Hepatocyte (in vitro differentiated cells): Measurements from ENCODE around the gene PDHB. TPM values are rescaled to one million over a fixed set of nuclear protein-coding genes. Genes with fewer than 3 reads are reported as not detected.
A peak's percentile ranks its signal among the peaks of the same experiment; 100 is the strongest.

Experiments
- DNase-seq: peaks from one replicate; pipeline ENCODE4 v3.0.0-alpha.2; 2016; ENCODE audit warnings: low spot score
- H2AFZ ChIP-seq: fragments of 200-600 bp; sonication (generic); 2 replicates; pipeline ENCODE4 v1.6.0; 2016; ENCODE audit warnings: antibody characterized with exemption, mild to moderate bottlenecking
- H3K27ac ChIP-seq: fragments of 200-600 bp; sonication (generic); 2 replicates; pipeline ENCODE4 v1.5.1; 2016; ENCODE audit warnings: mild to moderate bottlenecking
- H3K27me3 ChIP-seq: fragments of 200-600 bp; sonication (generic); 2 replicates; pipeline ENCODE4 v1.6.1; 2016
- H3K36me3 ChIP-seq: fragments of 200-600 bp; sonication (generic); replicated peaks from 2 replicates; pipeline ENCODE4 v1.5.1; 2016; ENCODE audit warnings: low read depth; ENCODE audit not compliant: insufficient read depth
- H3K4me1 ChIP-seq: fragments of 200-600 bp; sonication (generic); 2 replicates; pipeline ENCODE4 v1.5.1; 2016; ENCODE audit warnings: mild to moderate bottlenecking, moderate library complexity; ENCODE audit not compliant: insufficient read depth
- H3K4me2 ChIP-seq: fragments of 200-600 bp; sonication (generic); 2 replicates; pipeline ENCODE4 v1.6.0; 2016
- H3K4me3 ChIP-seq: fragments of 200-600 bp; sonication (generic); 2 replicates; pipeline ENCODE4 v1.5.1; 2016; ENCODE audit warnings: mild to moderate bottlenecking
- H3K79me2 ChIP-seq: fragments of 200-600 bp; sonication (generic); 2 replicates; pipeline ENCODE4 v1.6.0; 2017; ENCODE audit warnings: mild to moderate bottlenecking
- H3K9me2 ChIP-seq: fragments of 200-600 bp; sonication (generic); replicated peaks from 2 replicates; pipeline ENCODE4 v1.6.0; 2017; ENCODE audit warnings: mild to moderate bottlenecking; ENCODE audit not compliant: insufficient read depth
- H3K9me3 ChIP-seq: fragments of 200-600 bp; sonication (generic); 2 replicates; pipeline ENCODE4 v1.5.1; 2016; ENCODE audit warnings: low read depth, mild to moderate bottlenecking
- H4K20me1 ChIP-seq: fragments of 200-600 bp; sonication (generic); 2 replicates; pipeline ENCODE4 v1.6.0; 2016; ENCODE audit warnings: mild to moderate bottlenecking; ENCODE audit not compliant: insufficient read depth, poor library complexity, severe bottlenecking
- CTCF ChIP-seq: fragments of 200-600 bp; sonication (generic); IDR thresholded peaks from 2 replicates; pipeline ENCODE4 v1.5.1; 2016; ENCODE audit warnings: antibody characterized with exemption, mild to moderate bottlenecking; ENCODE audit not compliant: poor library complexity
- EZH2 ChIP-seq: fragments of 200-600 bp; sonication (generic); IDR thresholded peaks from 2 replicates; pipeline ENCODE4 v1.6.1; 2016; ENCODE audit warnings: antibody characterized with exemption, mild to moderate bottlenecking, borderline replicate concordance
- EZH2phosphoT487 ChIP-seq: fragments of 200-600 bp; sonication (generic); IDR thresholded peaks from one replicate; pipeline ENCODE4 v1.6.1; 2018; ENCODE audit warnings: antibody characterized with exemption, mild to moderate bottlenecking, low read depth, moderate library complexity; ENCODE audit not compliant: unreplicated experiment, severe bottlenecking
- WGBS: methylation state at CpG from one replicate; pipeline ENCODE4 v1.1.6; 2016; ENCODE audit warnings: low lambda C conversion rate; ENCODE audit errors: missing lambda C conversion rate; 5-methylcytosine and 5-hydroxymethylcytosine counted together
- polyA plus RNA-seq: library from polyadenylated mRNA; unstranded; fragments of >200 nt; fragmentation: Nextera tagmentation; extraction: Ambion mirVana; gene quantifications from 2 replicates; pipeline ENCODE4 v1.2.1, GENCODE V29; 2016
- total RNA-seq: library from RNA; depleted of rRNA; stranded (reverse); fragments of >200 nt; gene quantifications from 2 replicates; pipeline ENCODE4 v1.2.3, GENCODE V29; 2014

Gene PDHB
- total and polyA plus RNA-seq, 2 experiments from 2014 or later = 119 to 150 TPM

- Histone ChIP-seq H3K36me3 (no peaks in the 10 kb centered on the region), H3K79me2 (no peaks in the 10 kb centered on the region), H3K27ac (peak overlapping the region; percentile 66), H3K27me3 (no peaks in the 10 kb centered on the region), H3K9me2 (no peaks in the 10 kb centered on the region), H3K4me2 (peak overlapping the region; percentile 29), H4K20me1 (no peaks in the 10 kb centered on the region), H3K4me1 (no peaks in the 10 kb centered on the region), H3K9me3 (no peaks in the 10 kb centered on the region), H2AFZ (no peak overlapping the region), H3K4me3 (no peak overlapping the region)
- DNase-seq = no peak
- TF ChIP-seq EZH2phosphoT487 = no peak
- no peak for TF ChIP-seq CTCF
- no peak for TF ChIP-seq EZH2
- 85% methylated on average over 2 of the region's 2 CpGs for WGBS
Measured at GRCh38 chr3:58478781-58479180, 45.1 kb upstream of the PDHB start.

GRCh38 chr3:58474967-58475578 lies 41.4 kb upstream of the PDHB start:
- DNase-seq = no peak
- Histone ChIP-seq H3K36me3 (no peaks in the 10 kb centered on the region), H3K27me3 (no peaks in the 10 kb centered on the region), H3K4me3 (no peak overlapping the region), H3K4me1 (peaks cover 23% of the 10 kb centered on the region), H3K4me2 (no peak overlapping the region), H2AFZ (no peak overlapping the region), H3K79me2 (no peaks in the 10 kb centered on the region), H3K9me2 (no peaks in the 10 kb centered on the region), H4K20me1 (no peaks in the 10 kb centered on the region), H3K27ac (no peak overlapping the region), H3K9me3 (no peaks in the 10 kb centered on the region)
- TF ChIP-seq CTCF = no peak
- no peak for TF ChIP-seq EZH2
- no peak for TF ChIP-seq EZH2phosphoT487
- 80% methylated on average over 3 of the region's 3 CpGs for WGBS

- Histone ChIP-seq H3K4me1 (peaks cover 27% of the 10 kb centered on the region), H3K79me2 (no peaks in the 10 kb centered on the region), H2AFZ (no peak overlapping the region), H4K20me1 (no peaks in the 10 kb centered on the region), H3K9me3 (no peaks in the 10 kb centered on the region), H3K36me3 (no peaks in the 10 kb centered on the region), H3K27me3 (no peaks in the 10 kb centered on the region), H3K27ac (no peak overlapping the region), H3K4me3 (no peak overlapping the region), H3K4me2 (no peak overlapping the region), H3K9me2 (no peaks in the 10 kb centered on the region)
- WGBS = 100% methylated on average over 1 of the region's 1 CpG
- DNase-seq = no peak
- TF ChIP-seq EZH2 (no peak), CTCF (no peak), EZH2phosphoT487 (no peak)
Measured at GRCh38 chr3:58474348-58474911, 40.8 kb upstream of the PDHB start.
